PFSK-1 (cell line): ENCODE data around the gene VOPP1.

Experiments
- FOXP2 ChIP-seq: optimal IDR thresholded peaks from 2 replicates; pipeline ENCODE3; 2011; ENCODE audit warnings: borderline replicate concordance, control low read depth, inconsistent platforms; ENCODE audit not compliant: insufficient read depth; ENCODE audit errors: extremely low read length, extremely low read depth
- POLR2AphosphoS5 ChIP-seq: IDR thresholded peaks from 2 replicates; pipeline ENCODE4 v1.6.1; 2012; ENCODE audit warnings: low read depth, mild to moderate bottlenecking, control low read depth, low read length, moderate library complexity
- REST ChIP-seq, 2 experiments: IDR thresholded peaks; 2 replicates each; pipeline versions ENCODE4 v1.6.1 to v1.8.0; 2011 to 2012; ENCODE audit warnings: low read depth in 2 of 2, low read length in 2 of 2, control low read depth in 1 of 2, inconsistent platforms in 1 of 2, mild to moderate bottlenecking in 1 of 2, moderate library complexity in 1 of 2; ENCODE audit not compliant: insufficient read depth in 1 of 2
- SIN3A ChIP-seq: IDR thresholded peaks from 2 replicates; pipeline ENCODE4 v1.6.1; 2012; ENCODE audit warnings: mild to moderate bottlenecking, low read length, moderate library complexity, borderline replicate concordance; ENCODE audit not compliant: insufficient read depth
- TAF1 ChIP-seq: IDR thresholded peaks from 2 replicates; pipeline ENCODE4 v1.6.1; 2012; ENCODE audit warnings: low read length, control low read depth, borderline replicate concordance; ENCODE audit not compliant: insufficient read depth

The VOPP1 gene

DNA sequence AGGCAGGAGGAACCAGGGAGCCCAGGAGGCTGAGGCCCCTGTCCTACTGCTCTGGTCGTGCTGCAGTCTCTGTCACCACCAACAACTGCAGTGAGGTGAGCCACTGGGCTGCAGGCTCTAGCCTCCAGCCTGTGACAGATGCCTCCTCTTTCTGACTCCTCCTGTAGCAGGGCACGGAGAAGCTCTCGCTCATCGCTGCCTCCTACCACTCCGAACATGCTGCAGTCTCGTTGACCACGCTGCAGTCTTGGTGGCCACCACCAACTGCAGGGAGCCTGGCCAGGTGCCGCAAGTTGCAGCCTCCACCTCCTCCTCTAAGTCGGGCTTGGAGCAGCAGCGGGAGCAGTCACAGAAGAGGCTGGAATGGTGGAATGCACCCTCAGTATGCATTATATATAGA lies 22.1 kb upstream of the VOPP1 start:
- TF ChIP-seq FOXP2 = no peak
- TF ChIP-seq POLR2AphosphoS5 = no peak
- TF ChIP-seq REST (IDR thresholded peaks at IDR 0.05; ENCODE audit: insufficient read depth in 1 of 2, low read depth in 2 of 2, low read length in 2 of 2) = no peak
- no peak for TF ChIP-seq SIN3A
- no peak for TF ChIP-seq TAF1

GRCh38 chr7:55593515-55594318 lies 21.4 kb upstream of the VOPP1 start:
- no peak for TF ChIP-seq REST (IDR thresholded peaks at IDR 0.05; ENCODE audit: insufficient read depth in 1 of 2, low read depth in 2 of 2, low read length in 2 of 2)
- TF ChIP-seq FOXP2 = peak; percentile 10
- no peak for TF ChIP-seq SIN3A
- no peak for TF ChIP-seq POLR2AphosphoS5
- no peak for TF ChIP-seq TAF1

GRCh38 chr7:55593172-55593514 lies 20.8 kb upstream of the VOPP1 start:
- no peak for TF ChIP-seq REST (IDR thresholded peaks at IDR 0.05; ENCODE audit: insufficient read depth in 1 of 2, low read depth in 2 of 2, low read length in 2 of 2)
- TF ChIP-seq FOXP2 = no peak
- TF ChIP-seq SIN3A = no peak
- no peak for TF ChIP-seq TAF1
- no peak for TF ChIP-seq POLR2AphosphoS5

- TF ChIP-seq POLR2AphosphoS5 = no peak
- TF ChIP-seq FOXP2 = no peak
- TF ChIP-seq REST (IDR thresholded peaks at IDR 0.05; ENCODE audit: insufficient read depth in 1 of 2, low read depth in 2 of 2, low read length in 2 of 2) = no peak
- no peak for TF ChIP-seq TAF1
- TF ChIP-seq SIN3A = no peak
These were observed 20.2 kb upstream of the VOPP1 start for GRCh38 chr7:55592492-55592891.
